ENCODE measurements around the gene RAPGEF6.
"Not testable (repeated sequence)": the region's sequence is repeated elsewhere in the genome, so short reads cannot be mapped to it uniquely, and the experiment has no call there.

The RAPGEF6 gene

DNA sequence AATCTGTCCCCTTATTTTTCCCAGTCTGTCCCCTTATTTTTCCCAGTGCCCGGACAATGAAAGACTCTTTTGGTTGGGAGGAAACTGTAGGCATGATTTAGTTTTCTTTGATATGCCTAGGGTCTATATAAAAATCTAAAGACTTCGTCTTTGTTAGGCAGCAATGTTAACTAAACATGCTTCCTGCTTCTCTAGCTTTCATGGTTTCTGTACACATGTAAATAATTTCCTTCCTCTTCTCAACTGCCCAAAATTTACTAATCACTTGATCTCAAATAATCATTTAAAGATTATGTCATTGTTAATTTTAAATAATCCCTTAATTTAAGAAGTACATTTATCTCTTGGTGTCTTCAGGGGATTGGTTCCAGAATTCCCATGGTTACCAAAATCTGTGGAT is 47.8 kb upstream of the RAPGEF6 start:
- Histone ChIP-seq H3K79me2 (ENCODE audit: control insufficient read depth, low read length) (no peaks in the 10 kb centered on the region), H3K27me3 (ENCODE audit: control insufficient read depth, low read length) (no peaks in the 10 kb centered on the region), H3K27ac (ENCODE audit: low read depth, low read length) (peak overlapping the region; percentile 26; the same call in 1 of the 2 replicates), H3K4me3 (ENCODE audit: low read length) (peak overlapping the region; percentile 51), H4K20me1 (ENCODE audit: control insufficient read depth, insufficient read depth, low read depth, low read length) (no peaks in the 10 kb centered on the region), H3K36me3 (ENCODE audit: control insufficient read depth, low read length) (peaks cover 9% of the 10 kb centered on the region), H3K4me1 (ENCODE audit: control insufficient read depth, low read length) (peaks cover 21% of the 10 kb centered on the region), H3F3A (ENCODE audit: control insufficient read depth, insufficient read depth) (peaks cover 6% of the 10 kb centered on the region), H3K9me3 (ENCODE audit: control insufficient read depth, insufficient read depth, low read length) (no peaks in the 10 kb centered on the region), H3K9me2 (replicated peaks; ENCODE audit: control insufficient read depth, low read length) (no peaks in the 10 kb centered on the region), H3K4me2 (ENCODE audit: low read length) (peak overlapping the region; percentile 63)
- no peak for TF ChIP-seq EZH2phosphoT487 (IDR thresholded peaks at IDR 0.05; ENCODE audit: borderline replicate concordance, low read length)
- TF ChIP-seq CTCF (IDR thresholded peaks at IDR 0.05; ENCODE audit: low read depth, low read length, poor library complexity, severe bottlenecking), result no peak

- H3F3A ChIP-seq (ENCODE audit: control insufficient read depth, insufficient read depth), result peaks cover 6% of the 10 kb centered on the region
- TF ChIP-seq EZH2phosphoT487 (IDR thresholded peaks at IDR 0.05; ENCODE audit: borderline replicate concordance, low read length) (no peak), CTCF (IDR thresholded peaks at IDR 0.05; ENCODE audit: low read depth, low read length, poor library complexity, severe bottlenecking) (no peak)
- no peaks in the 10 kb centered on the region for H3K9me3 ChIP-seq (ENCODE audit: control insufficient read depth, insufficient read depth, low read length)
- no peaks in the 10 kb centered on the region for H3K9me2 ChIP-seq (replicated peaks; ENCODE audit: control insufficient read depth, low read length)
- H3K79me2 ChIP-seq (ENCODE audit: control insufficient read depth, low read length), result no peaks in the 10 kb centered on the region
- H3K4me2 ChIP-seq (ENCODE audit: low read length), result peak overlapping the region; percentile 63; the same call in 1 of the 2 replicates
- peaks cover 21% of the 10 kb centered on the region for H3K4me1 ChIP-seq (ENCODE audit: control insufficient read depth, low read length)
- H3K27me3 ChIP-seq (ENCODE audit: control insufficient read depth, low read length), result no peaks in the 10 kb centered on the region
- H3K4me3 ChIP-seq (ENCODE audit: low read length), result no peak overlapping the region
- H3K36me3 ChIP-seq (ENCODE audit: control insufficient read depth, low read length), result peaks cover 16% of the 10 kb centered on the region
- no peak overlapping the region for H3K27ac ChIP-seq (ENCODE audit: low read depth, low read length)
- H4K20me1 ChIP-seq (ENCODE audit: control insufficient read depth, insufficient read depth, low read depth, low read length), result no peaks in the 10 kb centered on the region
Measured at GRCh38 chr5:131682175-131682574, 47.1 kb upstream of the RAPGEF6 start.

GRCh38 chr5:131679911-131680310 is 44.9 kb upstream of the RAPGEF6 start:
- Histone ChIP-seq H3K9me3 (ENCODE audit: control insufficient read depth, insufficient read depth, low read length) (no peaks in the 10 kb centered on the region), H3K79me2 (ENCODE audit: control insufficient read depth, low read length) (no peaks in the 10 kb centered on the region), H3K4me3 (ENCODE audit: low read length) (no peak overlapping the region), H3K27ac (ENCODE audit: low read depth, low read length) (no peak overlapping the region), H3K9me2 (replicated peaks; ENCODE audit: control insufficient read depth, low read length) (no peaks in the 10 kb centered on the region), H3F3A (ENCODE audit: control insufficient read depth, insufficient read depth) (peaks cover 5% of the 10 kb centered on the region), H3K4me2 (ENCODE audit: low read length) (no peak overlapping the region), H4K20me1 (ENCODE audit: control insufficient read depth, insufficient read depth, low read depth, low read length) (no peaks in the 10 kb centered on the region), H3K36me3 (ENCODE audit: control insufficient read depth, low read length) (peaks cover 28% of the 10 kb centered on the region), H3K4me1 (ENCODE audit: control insufficient read depth, low read length) (peaks cover 21% of the 10 kb centered on the region), H3K27me3 (ENCODE audit: control insufficient read depth, low read length) (no peaks in the 10 kb centered on the region)
- TF ChIP-seq CTCF (IDR thresholded peaks at IDR 0.05; ENCODE audit: low read depth, low read length, poor library complexity, severe bottlenecking), result no peak
- no peak for TF ChIP-seq EZH2phosphoT487 (IDR thresholded peaks at IDR 0.05; ENCODE audit: borderline replicate concordance, low read length)

DNA sequence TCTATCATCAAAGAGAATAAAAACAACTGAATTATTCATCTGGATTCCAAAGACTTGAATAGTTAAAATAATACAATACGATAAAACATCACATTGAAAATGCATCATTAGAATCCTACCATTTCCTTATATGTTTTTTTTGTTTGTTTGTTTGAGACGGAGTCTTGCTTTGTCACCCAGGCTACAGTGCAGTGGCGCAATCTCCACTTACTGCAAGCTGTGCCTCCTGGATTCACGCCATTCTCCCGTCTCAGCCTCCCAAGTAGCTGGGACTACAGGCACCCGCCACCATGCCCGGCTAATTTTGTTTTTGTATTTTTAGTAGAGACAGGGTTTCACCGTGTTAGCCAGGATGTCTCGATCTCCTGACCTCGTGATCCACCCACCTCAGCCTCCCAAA is 43.2 kb upstream of the RAPGEF6 start:
- Histone ChIP-seq H3K4me1 (ENCODE audit: control insufficient read depth, low read length) (peaks cover 11% of the 10 kb centered on the region), H3K36me3 (ENCODE audit: control insufficient read depth, low read length) (peaks cover 37% of the 10 kb centered on the region)
- H4K20me1 ChIP-seq (ENCODE audit: control insufficient read depth, insufficient read depth, low read depth, low read length); H3K4me3 ChIP-seq (ENCODE audit: low read length); H3K79me2 ChIP-seq (ENCODE audit: control insufficient read depth, low read length); H3K27me3 ChIP-seq (ENCODE audit: control insufficient read depth, low read length); H3K9me3 ChIP-seq (ENCODE audit: control insufficient read depth, insufficient read depth, low read length); H3K4me2 ChIP-seq (ENCODE audit: low read length); H3K27ac ChIP-seq (ENCODE audit: low read depth, low read length); H3K9me2 ChIP-seq (replicated peaks; ENCODE audit: control insufficient read depth, low read length); H3F3A ChIP-seq (ENCODE audit: control insufficient read depth, insufficient read depth): not testable (repeated sequence)
